HEK293T (cell line): ENCODE data around the gene HHAT.

ENCODE experiments used
- CTCF ChIA-PET: fragments of 350-600 bp; formaldehyde crosslinking; extraction: SDS; loops from one replicate; lab custom pipeline; 2021; ENCODE audit warnings: antibody characterized with exemption, inconsistent platforms; lab: Yijun Ruan, JAX
- POLR2A ChIA-PET: fragments of 350-600 bp; formaldehyde crosslinking; extraction: SDS; loops from one replicate; lab custom pipeline; 2020; ENCODE audit warnings: antibody characterized with exemption, inconsistent platforms; lab: Yijun Ruan, JAX
- DNase-seq: peaks from one replicate; pipeline ENCODE4 v3.0.0; 2012; ENCODE audit warnings: mixed read lengths; ENCODE audit errors: extremely low spot score
- ARNT ChIP-seq: fragments of 450-650 bp; IDR thresholded peaks from 2 replicates; pipeline ENCODE4 v1.6.1; 2017; ENCODE audit warnings: mild to moderate bottlenecking
- BHLHE40 ChIP-seq: fragments of 450-650 bp; IDR thresholded peaks from 2 replicates; pipeline ENCODE4 v1.6.1; 2016; ENCODE audit warnings: mild to moderate bottlenecking, moderate library complexity, borderline replicate concordance
- CTBP1 ChIP-seq: fragments of 450-650 bp; IDR thresholded peaks from 2 replicates; pipeline ENCODE4 v1.6.1; 2016; ENCODE audit warnings: borderline replicate concordance
- ELF4 ChIP-seq: fragments of 450-650 bp; IDR thresholded peaks from 2 replicates; pipeline ENCODE4 v1.6.1; 2017; ENCODE audit warnings: antibody characterized with exemption
- FOXA1 ChIP-seq: fragments of 450-650 bp; IDR thresholded peaks from 2 replicates; pipeline ENCODE4 v1.6.1; 2016; ENCODE audit warnings: mild to moderate bottlenecking
- FOXK2 ChIP-seq: fragments of 450-650 bp; IDR thresholded peaks from 2 replicates; pipeline ENCODE4 v1.6.1; 2016; ENCODE audit warnings: mild to moderate bottlenecking
- FOXM1 ChIP-seq: fragments of 450-650 bp; IDR thresholded peaks from 2 replicates; pipeline ENCODE4 v1.6.1; 2017; ENCODE audit warnings: mild to moderate bottlenecking, borderline replicate concordance
- HDGF ChIP-seq: fragments of 450-650 bp; IDR thresholded peaks from 2 replicates; pipeline ENCODE4 v1.6.1; 2017; ENCODE audit warnings: antibody characterized with exemption, borderline replicate concordance
- L3MBTL2 ChIP-seq: fragments of 450-650 bp; conservative IDR thresholded peaks from 2 replicates; pipeline ENCODE4 v1.6.1; 2016; ENCODE audit warnings: mild to moderate bottlenecking
- LEF1 ChIP-seq: fragments of 450-650 bp; IDR thresholded peaks from 2 replicates; pipeline ENCODE4 v1.6.1; 2017; ENCODE audit warnings: mild to moderate bottlenecking, borderline replicate concordance
- NFRKB ChIP-seq: fragments of 450-650 bp; IDR thresholded peaks from 2 replicates; pipeline ENCODE4 v1.6.1; 2016; ENCODE audit warnings: mild to moderate bottlenecking, moderate library complexity
- SP1 ChIP-seq: fragments of 450-650 bp; IDR thresholded peaks from 2 replicates; pipeline ENCODE4 v1.6.1; 2017
- SUZ12 ChIP-seq: fragments of 450-650 bp; IDR thresholded peaks from 2 replicates; pipeline ENCODE4 v1.6.1; 2016; ENCODE audit warnings: mild to moderate bottlenecking
- TARDBP ChIP-seq: fragments of 450-650 bp; IDR thresholded peaks from 2 replicates; pipeline ENCODE4 v1.6.1; 2016
- ZNF384 ChIP-seq: fragments of 450-650 bp; IDR thresholded peaks from 2 replicates; pipeline ENCODE4 v1.6.1; 2016
- TF ChIP-seq, protein P1 (sequence below): fragments of 450-650 bp; IDR thresholded peaks from 2 replicates; pipeline ENCODE4 v1.6.1; 2016

HHAT gene

GRCh38 chr1:210315529-210315928 lies 13.2 kb upstream of the HHAT start:
- DNase-seq = no peak
- POLR2A ChIA-PET = no interaction called here
- TF ChIP-seq SP1 (no peak), L3MBTL2 (no peak), LEF1 (no peak), BHLHE40 (no peak), FOXM1 (no peak), SUZ12 (no peak)
- CTCF ChIA-PET = interaction anchor here (0.7 kb wide), 1 partner anchor 27 kb away, joined by 4 read pairs; no protein-coding TSS in a partner anchor

- no peak for TF ChIP-seq HDGF
- no peak for TF ChIP-seq BHLHE40
- TF ChIP-seq ARNT = no peak
- TF ChIP-seq FOXK2 = no peak
- no peak for TF ChIP-seq FOXA1
- no peak for TF ChIP-seq L3MBTL2
- CTCF ChIA-PET = no interaction called here
- POLR2A ChIA-PET = no interaction called here
- no peak for DNase-seq
Observed at GRCh38 chr1:210321131-210321530, 7.6 kb upstream of the HHAT start.

GRCh38 chr1:210321552-210321951 lies 7.2 kb upstream of the HHAT start:
- DNase-seq = no peak
- ChIA-PET POLR2A (no interaction called here), CTCF (no interaction called here)
- TF ChIP-seq L3MBTL2 (no peak), FOXA1 (no peak), TARDBP (no peak), ELF4 (no peak), LEF1 (no peak), SUZ12 (no peak), CTBP1 (no peak), FOXK2 (no peak), BHLHE40 (no peak), HDGF (no peak), ARNT (no peak), ZNF384 (no peak), FOXM1 (no peak), NFRKB (no peak), SP1 (no peak)
- TF ChIP-seq, protein P1, sequence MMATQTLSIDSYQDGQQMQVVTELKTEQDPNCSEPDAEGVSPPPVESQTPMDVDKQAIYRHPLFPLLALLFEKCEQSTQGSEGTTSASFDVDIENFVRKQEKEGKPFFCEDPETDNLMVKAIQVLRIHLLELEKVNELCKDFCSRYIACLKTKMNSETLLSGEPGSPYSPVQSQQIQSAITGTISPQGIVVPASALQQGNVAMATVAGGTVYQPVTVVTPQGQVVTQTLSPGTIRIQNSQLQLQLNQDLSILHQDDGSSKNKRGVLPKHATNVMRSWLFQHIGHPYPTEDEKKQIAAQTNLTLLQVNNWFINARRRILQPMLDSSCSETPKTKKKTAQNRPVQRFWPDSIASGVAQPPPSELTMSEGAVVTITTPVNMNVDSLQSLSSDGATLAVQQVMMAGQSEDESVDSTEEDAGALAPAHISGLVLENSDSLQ = no peak

DNA sequence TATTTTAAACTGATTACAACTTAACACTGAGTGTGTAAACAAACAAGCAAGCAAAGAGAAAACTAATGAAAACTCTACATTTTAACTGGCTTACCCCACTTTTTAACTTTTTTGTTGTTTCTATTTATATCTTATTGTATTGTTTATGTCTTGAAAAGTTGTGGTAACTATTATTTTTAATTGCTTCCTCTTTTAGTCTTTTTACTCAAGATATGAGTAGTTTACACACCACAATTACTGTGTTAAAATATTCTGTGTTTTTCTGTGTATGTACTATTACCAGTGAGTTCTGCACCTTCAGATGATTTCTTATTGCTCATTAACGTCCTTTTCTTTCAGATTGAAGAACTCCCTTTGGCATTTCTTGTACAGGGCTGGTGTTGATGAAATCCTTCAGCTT lies 4.7 kb upstream of the HHAT start:
- POLR2A ChIA-PET = no interaction called here
- CTCF ChIA-PET = no interaction called here
- DNase-seq = no peak
- TF ChIP-seq TARDBP (no peak), SUZ12 (no peak), LEF1 (no peak), NFRKB (no peak), ELF4 (no peak), HDGF (no peak), SP1 (no peak), FOXK2 (no peak)

DNA sequence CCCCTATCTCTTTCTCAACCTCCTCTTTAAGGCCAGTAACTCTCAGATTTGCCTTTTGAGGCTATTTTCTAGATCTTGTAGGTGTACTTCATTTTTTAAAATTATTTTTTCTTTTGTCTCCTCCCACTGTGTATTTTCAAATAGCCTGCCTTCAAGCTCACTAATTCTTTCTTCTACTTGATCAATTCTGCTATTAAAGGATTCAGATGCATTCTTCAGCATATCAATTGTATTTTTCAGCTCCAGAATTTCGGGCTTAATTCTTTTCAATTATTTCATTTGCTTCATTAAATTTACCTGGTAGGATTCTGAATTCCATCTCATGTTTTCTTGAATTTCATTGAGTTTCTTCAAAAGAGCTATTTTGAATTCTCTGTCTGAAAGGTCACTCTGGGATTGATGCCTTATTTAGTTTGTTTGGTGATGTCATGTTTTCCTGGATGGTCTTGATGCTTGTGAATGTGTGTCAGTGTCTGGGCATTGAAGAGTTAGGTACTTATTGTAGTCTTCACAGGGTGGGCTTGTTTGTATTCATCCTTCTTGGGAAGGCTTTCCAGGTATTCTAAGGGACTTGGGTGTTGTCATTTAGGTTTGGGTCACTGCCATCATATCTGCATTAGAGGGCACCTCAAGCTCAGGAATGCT lies 3.6 kb upstream of the HHAT start:
- no peak for TF ChIP-seq BHLHE40
- no peak for TF ChIP-seq LEF1
- no peak for TF ChIP-seq FOXM1
- no peak for TF ChIP-seq FOXK2
- no peak for TF ChIP-seq ELF4
- no peak for TF ChIP-seq SUZ12
- no peak for TF ChIP-seq CTBP1
- TF ChIP-seq, protein P1 = no peak
- no peak for TF ChIP-seq ARNT
- no peak for TF ChIP-seq FOXA1
- no peak for TF ChIP-seq NFRKB
- TF ChIP-seq SP1 = no peak
- TF ChIP-seq HDGF = no peak
- TF ChIP-seq L3MBTL2 = no peak
- ChIA-PET POLR2A (no interaction called here), CTCF (interaction anchor here (0.6 kb wide), 1 partner anchor 49 kb away, joined by 4 read pairs; no protein-coding TSS in a partner anchor)
- DNase-seq = no peak

- POLR2A ChIA-PET = interaction anchor here (0.7 to 1.9 kb wide), 3 partner anchors 13 to 33 kb away, joined by 3 to 7 read pairs (median 3); no protein-coding TSS in a partner anchor
- TF ChIP-seq FOXM1 (no peak), SP1 (no peak), FOXA1 (no peak), BHLHE40 (no peak), SUZ12 (no peak), NFRKB (no peak), ARNT (no peak), HDGF (no peak), CTBP1 (no peak), L3MBTL2 (no peak)
- TF ChIP-seq, protein P1 = no peak
- peak; percentile 26 for DNase-seq
- CTCF ChIA-PET = interaction anchor here (0.6 kb wide), 2 partner anchors 14 to 1222 kb away, joined by 4 read pairs; no protein-coding TSS in a partner anchor
Observed at GRCh38 chr1:210328032-210328745, 513 bp upstream of the HHAT start.
